HEK293 (cell line): ENCODE measurements around the gene FAM89A.
A peak's percentile ranks its signal among the peaks of the same experiment; 100 is the strongest.

Experiments
- CTCF ChIA-PET: fragments of 350-600 bp; formaldehyde crosslinking; extraction: SDS; loops from one replicate; lab custom pipeline; 2021; ENCODE audit warnings: antibody characterized with exemption; lab: Yijun Ruan, JAX
- POLR2A ChIA-PET: fragments of 300-600 bp; formaldehyde crosslinking; extraction: SDS; loops from one replicate; lab custom pipeline; 2020; ENCODE audit warnings: antibody characterized with exemption, inconsistent platforms; lab: Yijun Ruan, JAX
- H3K27ac ChIP-seq: fragments of 200-500 bp; sonication (Bioruptor generic); 2 replicates; pipeline ENCODE4 v1.5.1; 2014; ENCODE audit warnings: low read depth, low read length, control low read depth, inconsistent platforms; ENCODE audit errors: extremely low read depth
- H3K36me3 ChIP-seq, 2 experiments: fragments of 200-500 bp in 1 of 2; sonication (Bioruptor generic) in 1 of 2; 1 replicate in 1 of 2; 2 replicates in 1 of 2; pipeline ENCODE4 v1.5.1; 2014 to 2017; ENCODE audit warnings: inconsistent platforms in 2 of 2, low read length in 2 of 2; ENCODE audit not compliant: control insufficient read depth in 2 of 2, insufficient read depth in 1 of 2
- H3K4me1 ChIP-seq: fragments of 200-500 bp; sonication (Bioruptor generic); 2 replicates; pipeline ENCODE4 v1.5.1; 2014; ENCODE audit warnings: mild to moderate bottlenecking, low read length, inconsistent platforms; ENCODE audit not compliant: control insufficient read depth, insufficient read depth
- H3K4me3 ChIP-seq: 2 replicates; pipeline ENCODE4 v1.5.1; 2011; ENCODE audit warnings: low read depth, mild to moderate bottlenecking, control low read depth, low read length, moderate library complexity
- H3K9me3 ChIP-seq: fragments of 200-500 bp; sonication (Bioruptor generic); 2 replicates; pipeline ENCODE4 v1.5.1; 2014; ENCODE audit warnings: low read depth, low read length, inconsistent platforms; ENCODE audit not compliant: control insufficient read depth, insufficient read depth
- KLF1 ChIP-seq: fragments of 450-650 bp; formaldehyde crosslinking; IDR thresholded peaks from 2 replicates; pipeline ENCODE4 v1.5.1; 2016; ENCODE audit warnings: missing biosample characterization, missing genetic modification characterization
- KLF16 ChIP-seq: fragments of 450-650 bp; formaldehyde crosslinking; IDR thresholded peaks from 2 replicates; pipeline ENCODE4 v1.5.1; 2017; ENCODE audit warnings: missing biosample characterization, missing genetic modification characterization
- KLF7 ChIP-seq: fragments of 450-650 bp; formaldehyde crosslinking; IDR thresholded peaks from 2 replicates; pipeline ENCODE4 v1.5.1; 2016; ENCODE audit warnings: missing biosample characterization, missing genetic modification characterization, borderline replicate concordance
- SETDB1 ChIP-seq: IDR thresholded peaks from one replicate; pipeline ENCODE4 v1.6.1; 2017; ENCODE audit warnings: mild to moderate bottlenecking, low read length, moderate library complexity, mixed read lengths; ENCODE audit not compliant: insufficient read length
- SP2 ChIP-seq: fragments of 450-650 bp; formaldehyde crosslinking; IDR thresholded peaks from 2 replicates; pipeline ENCODE4 v1.5.1; 2016; ENCODE audit warnings: missing biosample characterization, missing genetic modification characterization
- ZFP41 ChIP-seq: fragments of 450-650 bp; formaldehyde crosslinking; IDR thresholded peaks from 2 replicates; pipeline ENCODE4 v1.5.1; 2016; ENCODE audit warnings: missing biosample characterization, missing genetic modification characterization, borderline replicate concordance
- ZNF155 ChIP-seq: fragments of 450-650 bp; formaldehyde crosslinking; IDR thresholded peaks from 2 replicates; pipeline ENCODE4 v1.5.1; 2016; ENCODE audit warnings: missing biosample characterization, missing genetic modification characterization
- ZNF184 ChIP-seq: fragments of 450-650 bp; IDR thresholded peaks from 2 replicates; pipeline ENCODE4 v1.5.1; 2018; ENCODE audit warnings: missing biosample characterization, mild to moderate bottlenecking, missing genetic modification characterization
- ZNF248 ChIP-seq: fragments of 450-650 bp; formaldehyde crosslinking; IDR thresholded peaks from 2 replicates; pipeline ENCODE4 v1.5.1; 2017; ENCODE audit warnings: missing biosample characterization, missing genetic modification characterization
- ZNF510 ChIP-seq: fragments of 450-650 bp; formaldehyde crosslinking; IDR thresholded peaks from 2 replicates; pipeline ENCODE4 v1.5.1; 2018; ENCODE audit warnings: mild to moderate bottlenecking, missing genetic modification characterization, missing biosample characterization; ENCODE audit not compliant: insufficient replicate concordance
- ZNF549 ChIP-seq: fragments of 450-650 bp; IDR thresholded peaks from 2 replicates; pipeline ENCODE4 v1.5.1; 2018; ENCODE audit warnings: missing biosample characterization, missing genetic modification characterization, mild to moderate bottlenecking, inconsistent platforms, moderate library complexity
- ZNF610 ChIP-seq: fragments of 450-650 bp; formaldehyde crosslinking; IDR thresholded peaks from 2 replicates; pipeline ENCODE4 v1.5.1; 2016; ENCODE audit warnings: missing biosample characterization, missing genetic modification characterization, borderline replicate concordance
- ZNF664 ChIP-seq: fragments of 450-650 bp; formaldehyde crosslinking; IDR thresholded peaks from 2 replicates; pipeline ENCODE4 v1.5.1; 2016; ENCODE audit warnings: missing biosample characterization, missing genetic modification characterization
- ZNF707 ChIP-seq: fragments of 450-650 bp; formaldehyde crosslinking; IDR thresholded peaks from 2 replicates; pipeline ENCODE4 v1.5.1; 2016; ENCODE audit warnings: missing biosample characterization, missing genetic modification characterization
- TF ChIP-seq, protein P1 (sequence below): fragments of 450-650 bp; formaldehyde crosslinking; IDR thresholded peaks from 2 replicates; pipeline ENCODE4 v1.5.1; 2016; ENCODE audit warnings: missing biosample characterization, missing genetic modification characterization
- TF ChIP-seq, protein P2 (sequence below): fragments of 450-650 bp; formaldehyde crosslinking; IDR thresholded peaks from 2 replicates; pipeline ENCODE4 v1.5.1; 2016; ENCODE audit warnings: missing biosample characterization, missing genetic modification characterization
- TF ChIP-seq, protein P3 (sequence below): fragments of 450-650 bp; formaldehyde crosslinking; conservative IDR thresholded peaks from 2 replicates; pipeline ENCODE4 v1.5.1; 2016; ENCODE audit warnings: low read depth, missing biosample characterization, missing genetic modification characterization
- TF ChIP-seq, protein P4 (sequence below): fragments of 450-650 bp; formaldehyde crosslinking; IDR thresholded peaks from 2 replicates; pipeline ENCODE4 v1.5.0; 2017; ENCODE audit warnings: missing biosample characterization, missing genetic modification characterization, borderline replicate concordance
- TF ChIP-seq, protein P5 (sequence below): fragments of 450-650 bp; formaldehyde crosslinking; IDR thresholded peaks from 2 replicates; pipeline ENCODE4 v1.5.1; 2016; ENCODE audit warnings: missing biosample characterization, missing genetic modification characterization
- TF ChIP-seq, protein P6 (sequence below): fragments of 450-650 bp; formaldehyde crosslinking; IDR thresholded peaks from 2 replicates; pipeline ENCODE4 v1.5.1; 2016; ENCODE audit warnings: missing biosample characterization, missing genetic modification characterization
- TF ChIP-seq, protein P7 (sequence below): fragments of 450-650 bp; formaldehyde crosslinking; IDR thresholded peaks from 2 replicates; pipeline ENCODE4 v1.5.1; 2017; ENCODE audit warnings: missing biosample characterization, missing genetic modification characterization

The FAM89A gene

DNA sequence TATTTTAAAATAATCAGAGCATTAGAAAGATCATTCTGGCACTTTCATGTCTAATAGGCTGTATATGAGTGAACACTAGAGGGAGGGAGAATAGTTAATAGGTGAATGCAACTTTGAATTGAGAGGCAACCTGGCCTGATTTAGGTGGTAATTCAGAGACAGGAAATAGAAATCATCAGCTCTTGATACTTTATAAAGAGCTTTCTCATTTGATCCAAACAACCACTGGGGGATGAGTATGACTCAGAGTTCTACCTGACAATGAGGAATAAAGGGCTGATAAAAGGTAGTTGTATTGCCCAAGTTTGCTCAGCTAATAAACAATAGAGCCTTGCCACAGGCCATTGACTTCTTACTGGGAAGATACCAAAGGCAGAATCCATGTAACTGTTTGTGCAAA lies 5.2 kb upstream of the FAM89A start (continued):
- TF ChIP-seq, protein P1, sequence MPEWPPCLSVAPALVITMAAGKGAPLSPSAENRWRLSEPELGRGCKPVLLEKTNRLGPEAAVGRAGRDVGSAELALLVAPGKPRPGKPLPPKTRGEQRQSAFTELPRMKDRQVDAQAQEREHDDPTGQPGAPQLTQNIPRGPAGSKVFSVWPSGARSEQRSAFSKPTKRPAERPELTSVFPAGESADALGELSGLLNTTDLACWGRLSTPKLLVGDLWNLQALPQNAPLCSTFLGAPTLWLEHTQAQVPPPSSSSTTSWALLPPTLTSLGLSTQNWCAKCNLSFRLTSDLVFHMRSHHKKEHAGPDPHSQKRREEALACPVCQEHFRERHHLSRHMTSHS (tag by site-specific recombination): no peak
- TF ChIP-seq, protein P2, sequence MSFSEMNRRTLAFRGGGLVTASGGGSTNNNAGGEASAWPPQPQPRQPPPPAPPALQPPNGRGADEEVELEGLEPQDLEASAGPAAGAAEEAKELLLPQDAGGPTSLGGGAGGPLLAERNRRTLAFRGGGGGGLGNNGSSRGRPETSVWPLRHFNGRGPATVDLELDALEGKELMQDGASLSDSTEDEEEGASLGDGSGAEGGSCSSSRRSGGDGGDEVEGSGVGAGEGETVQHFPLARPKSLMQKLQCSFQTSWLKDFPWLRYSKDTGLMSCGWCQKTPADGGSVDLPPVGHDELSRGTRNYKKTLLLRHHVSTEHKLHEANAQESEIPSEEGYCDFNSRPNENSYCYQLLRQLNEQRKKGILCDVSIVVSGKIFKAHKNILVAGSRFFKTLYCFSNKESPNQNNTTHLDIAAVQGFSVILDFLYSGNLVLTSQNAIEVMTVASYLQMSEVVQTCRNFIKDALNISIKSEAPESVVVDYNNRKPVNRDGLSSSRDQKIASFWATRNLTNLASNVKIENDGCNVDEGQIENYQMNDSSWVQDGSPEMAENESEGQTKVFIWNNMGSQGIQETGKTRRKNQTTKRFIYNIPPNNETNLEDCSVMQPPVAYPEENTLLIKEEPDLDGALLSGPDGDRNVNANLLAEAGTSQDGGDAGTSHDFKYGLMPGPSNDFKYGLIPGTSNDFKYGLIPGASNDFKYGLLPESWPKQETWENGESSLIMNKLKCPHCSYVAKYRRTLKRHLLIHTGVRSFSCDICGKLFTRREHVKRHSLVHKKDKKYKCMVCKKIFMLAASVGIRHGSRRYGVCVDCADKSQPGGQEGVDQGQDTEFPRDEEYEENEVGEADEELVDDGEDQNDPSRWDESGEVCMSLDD: no peak
- TF ChIP-seq KLF1 (tag by site-specific recombination) (no peak), ZFP41 (tag by site-specific recombination) (no peak), ZNF248 (tag by site-specific recombination) (no peak), KLF16 (tag by site-specific recombination) (no peak), SP2 (no peak)
- TF ChIP-seq, protein P3, sequence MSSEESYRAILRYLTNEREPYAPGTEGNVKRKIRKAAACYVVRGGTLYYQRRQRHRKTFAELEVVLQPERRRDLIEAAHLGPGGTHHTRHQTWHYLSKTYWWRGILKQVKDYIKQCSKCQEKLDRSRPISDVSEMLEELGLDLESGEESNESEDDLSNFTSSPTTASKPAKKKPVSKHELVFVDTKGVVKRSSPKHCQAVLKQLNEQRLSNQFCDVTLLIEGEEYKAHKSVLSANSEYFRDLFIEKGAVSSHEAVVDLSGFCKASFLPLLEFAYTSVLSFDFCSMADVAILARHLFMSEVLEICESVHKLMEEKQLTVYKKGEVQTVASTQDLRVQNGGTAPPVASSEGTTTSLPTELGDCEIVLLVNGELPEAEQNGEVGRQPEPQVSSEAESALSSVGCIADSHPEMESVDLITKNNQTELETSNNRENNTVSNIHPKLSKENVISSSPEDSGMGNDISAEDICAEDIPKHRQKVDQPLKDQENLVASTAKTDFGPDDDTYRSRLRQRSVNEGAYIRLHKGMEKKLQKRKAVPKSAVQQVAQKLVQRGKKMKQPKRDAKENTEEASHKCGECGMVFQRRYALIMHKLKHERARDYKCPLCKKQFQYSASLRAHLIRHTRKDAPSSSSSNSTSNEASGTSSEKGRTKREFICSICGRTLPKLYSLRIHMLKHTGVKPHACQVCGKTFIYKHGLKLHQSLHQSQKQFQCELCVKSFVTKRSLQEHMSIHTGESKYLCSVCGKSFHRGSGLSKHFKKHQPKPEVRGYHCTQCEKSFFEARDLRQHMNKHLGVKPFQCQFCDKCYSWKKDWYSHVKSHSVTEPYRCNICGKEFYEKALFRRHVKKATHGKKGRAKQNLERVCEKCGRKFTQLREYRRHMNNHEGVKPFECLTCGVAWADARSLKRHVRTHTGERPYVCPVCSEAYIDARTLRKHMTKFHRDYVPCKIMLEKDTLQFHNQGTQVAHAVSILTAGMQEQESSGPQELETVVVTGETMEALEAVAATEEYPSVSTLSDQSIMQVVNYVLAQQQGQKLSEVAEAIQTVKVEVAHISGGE: no peak

DNA sequence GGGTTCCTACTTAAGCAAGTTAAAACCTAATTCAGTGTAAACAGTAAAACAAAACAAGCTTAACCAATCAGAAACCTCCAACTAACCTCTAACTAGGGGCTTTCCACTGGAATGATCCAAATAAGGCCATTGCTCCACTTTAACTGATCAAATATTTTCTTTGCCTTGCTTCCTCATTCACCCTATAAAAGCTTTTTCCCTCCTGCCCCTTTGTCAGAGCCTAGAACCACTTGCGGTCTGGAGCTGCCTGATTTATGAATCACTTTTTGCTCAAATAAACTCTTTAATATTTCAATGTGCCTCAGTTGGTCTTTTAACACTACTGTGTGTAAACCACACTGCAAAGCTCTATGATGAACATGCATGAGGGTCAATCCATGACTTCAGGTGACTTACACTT lies 4.5 kb upstream of the FAM89A start:
- CTCF ChIA-PET: interaction anchor here (1.8 kb wide), 1 partner anchor 47 kb away, joined by 6 read pairs; no protein-coding TSS in a partner anchor
- Histone ChIP-seq H3K27ac (no peak overlapping the region), H3K36me3 (no peaks in the 10 kb centered on the region), H3K9me3 (no peaks in the 10 kb centered on the region), H3K4me3 (no peak overlapping the region), H3K4me1 (peaks cover 3% of the 10 kb centered on the region; the same call in 1 of the 2 replicates)
- TF ChIP-seq ZNF610 (tag by site-specific recombination) (peak; percentile 16; the same call in 1 of the 2 replicates), SETDB1 (peak; percentile 88), ZNF707 (tag by site-specific recombination) (no peak), KLF7 (no peak), ZNF664 (tag by site-specific recombination) (peak; percentile 56; the same call in 1 of the 2 replicates), ZNF510 (tag by site-specific recombination) (no peak), ZNF549 (peak; percentile 75), ZNF184 (tag by site-specific recombination) (no peak), ZNF155 (tag by site-specific recombination) (no peak)
- TF ChIP-seq, protein P4, sequence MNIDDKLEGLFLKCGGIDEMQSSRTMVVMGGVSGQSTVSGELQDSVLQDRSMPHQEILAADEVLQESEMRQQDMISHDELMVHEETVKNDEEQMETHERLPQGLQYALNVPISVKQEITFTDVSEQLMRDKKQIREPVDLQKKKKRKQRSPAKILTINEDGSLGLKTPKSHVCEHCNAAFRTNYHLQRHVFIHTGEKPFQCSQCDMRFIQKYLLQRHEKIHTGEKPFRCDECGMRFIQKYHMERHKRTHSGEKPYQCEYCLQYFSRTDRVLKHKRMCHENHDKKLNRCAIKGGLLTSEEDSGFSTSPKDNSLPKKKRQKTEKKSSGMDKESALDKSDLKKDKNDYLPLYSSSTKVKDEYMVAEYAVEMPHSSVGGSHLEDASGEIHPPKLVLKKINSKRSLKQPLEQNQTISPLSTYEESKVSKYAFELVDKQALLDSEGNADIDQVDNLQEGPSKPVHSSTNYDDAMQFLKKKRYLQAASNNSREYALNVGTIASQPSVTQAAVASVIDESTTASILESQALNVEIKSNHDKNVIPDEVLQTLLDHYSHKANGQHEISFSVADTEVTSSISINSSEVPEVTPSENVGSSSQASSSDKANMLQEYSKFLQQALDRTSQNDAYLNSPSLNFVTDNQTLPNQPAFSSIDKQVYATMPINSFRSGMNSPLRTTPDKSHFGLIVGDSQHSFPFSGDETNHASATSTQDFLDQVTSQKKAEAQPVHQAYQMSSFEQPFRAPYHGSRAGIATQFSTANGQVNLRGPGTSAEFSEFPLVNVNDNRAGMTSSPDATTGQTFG (tag by site-specific recombination): no peak
- TF ChIP-seq, protein P5, sequence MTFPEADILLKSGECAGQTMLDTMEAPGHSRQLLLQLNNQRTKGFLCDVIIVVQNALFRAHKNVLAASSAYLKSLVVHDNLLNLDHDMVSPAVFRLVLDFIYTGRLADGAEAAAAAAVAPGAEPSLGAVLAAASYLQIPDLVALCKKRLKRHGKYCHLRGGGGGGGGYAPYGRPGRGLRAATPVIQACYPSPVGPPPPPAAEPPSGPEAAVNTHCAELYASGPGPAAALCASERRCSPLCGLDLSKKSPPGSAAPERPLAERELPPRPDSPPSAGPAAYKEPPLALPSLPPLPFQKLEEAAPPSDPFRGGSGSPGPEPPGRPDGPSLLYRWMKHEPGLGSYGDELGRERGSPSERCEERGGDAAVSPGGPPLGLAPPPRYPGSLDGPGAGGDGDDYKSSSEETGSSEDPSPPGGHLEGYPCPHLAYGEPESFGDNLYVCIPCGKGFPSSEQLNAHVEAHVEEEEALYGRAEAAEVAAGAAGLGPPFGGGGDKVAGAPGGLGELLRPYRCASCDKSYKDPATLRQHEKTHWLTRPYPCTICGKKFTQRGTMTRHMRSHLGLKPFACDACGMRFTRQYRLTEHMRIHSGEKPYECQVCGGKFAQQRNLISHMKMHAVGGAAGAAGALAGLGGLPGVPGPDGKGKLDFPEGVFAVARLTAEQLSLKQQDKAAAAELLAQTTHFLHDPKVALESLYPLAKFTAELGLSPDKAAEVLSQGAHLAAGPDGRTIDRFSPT: no peak
- TF ChIP-seq, protein P6, sequence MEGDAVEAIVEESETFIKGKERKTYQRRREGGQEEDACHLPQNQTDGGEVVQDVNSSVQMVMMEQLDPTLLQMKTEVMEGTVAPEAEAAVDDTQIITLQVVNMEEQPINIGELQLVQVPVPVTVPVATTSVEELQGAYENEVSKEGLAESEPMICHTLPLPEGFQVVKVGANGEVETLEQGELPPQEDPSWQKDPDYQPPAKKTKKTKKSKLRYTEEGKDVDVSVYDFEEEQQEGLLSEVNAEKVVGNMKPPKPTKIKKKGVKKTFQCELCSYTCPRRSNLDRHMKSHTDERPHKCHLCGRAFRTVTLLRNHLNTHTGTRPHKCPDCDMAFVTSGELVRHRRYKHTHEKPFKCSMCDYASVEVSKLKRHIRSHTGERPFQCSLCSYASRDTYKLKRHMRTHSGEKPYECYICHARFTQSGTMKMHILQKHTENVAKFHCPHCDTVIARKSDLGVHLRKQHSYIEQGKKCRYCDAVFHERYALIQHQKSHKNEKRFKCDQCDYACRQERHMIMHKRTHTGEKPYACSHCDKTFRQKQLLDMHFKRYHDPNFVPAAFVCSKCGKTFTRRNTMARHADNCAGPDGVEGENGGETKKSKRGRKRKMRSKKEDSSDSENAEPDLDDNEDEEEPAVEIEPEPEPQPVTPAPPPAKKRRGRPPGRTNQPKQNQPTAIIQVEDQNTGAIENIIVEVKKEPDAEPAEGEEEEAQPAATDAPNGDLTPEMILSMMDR (tag by site-specific recombination): no peak
- TF ChIP-seq, protein P7, sequence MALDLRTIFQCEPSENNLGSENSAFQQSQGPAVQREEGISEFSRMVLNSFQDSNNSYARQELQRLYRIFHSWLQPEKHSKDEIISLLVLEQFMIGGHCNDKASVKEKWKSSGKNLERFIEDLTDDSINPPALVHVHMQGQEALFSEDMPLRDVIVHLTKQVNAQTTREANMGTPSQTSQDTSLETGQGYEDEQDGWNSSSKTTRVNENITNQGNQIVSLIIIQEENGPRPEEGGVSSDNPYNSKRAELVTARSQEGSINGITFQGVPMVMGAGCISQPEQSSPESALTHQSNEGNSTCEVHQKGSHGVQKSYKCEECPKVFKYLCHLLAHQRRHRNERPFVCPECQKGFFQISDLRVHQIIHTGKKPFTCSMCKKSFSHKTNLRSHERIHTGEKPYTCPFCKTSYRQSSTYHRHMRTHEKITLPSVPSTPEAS: no peak
- POLR2A ChIA-PET: no interaction called here
